GM11168 (cell line): ENCODE measurements around the gene SLC25A4.

Source experiments
- in situ Hi-C: fragments of 300-500 bp; cut with MboI; formaldehyde crosslinking; loops from one replicate; pipeline ENCODE4 v1.12.0; 2022; ENCODE audit warnings: low sequenced_read_pairs; ENCODE audit not compliant: unreplicated experiment

Gene SLC25A4

DNA sequence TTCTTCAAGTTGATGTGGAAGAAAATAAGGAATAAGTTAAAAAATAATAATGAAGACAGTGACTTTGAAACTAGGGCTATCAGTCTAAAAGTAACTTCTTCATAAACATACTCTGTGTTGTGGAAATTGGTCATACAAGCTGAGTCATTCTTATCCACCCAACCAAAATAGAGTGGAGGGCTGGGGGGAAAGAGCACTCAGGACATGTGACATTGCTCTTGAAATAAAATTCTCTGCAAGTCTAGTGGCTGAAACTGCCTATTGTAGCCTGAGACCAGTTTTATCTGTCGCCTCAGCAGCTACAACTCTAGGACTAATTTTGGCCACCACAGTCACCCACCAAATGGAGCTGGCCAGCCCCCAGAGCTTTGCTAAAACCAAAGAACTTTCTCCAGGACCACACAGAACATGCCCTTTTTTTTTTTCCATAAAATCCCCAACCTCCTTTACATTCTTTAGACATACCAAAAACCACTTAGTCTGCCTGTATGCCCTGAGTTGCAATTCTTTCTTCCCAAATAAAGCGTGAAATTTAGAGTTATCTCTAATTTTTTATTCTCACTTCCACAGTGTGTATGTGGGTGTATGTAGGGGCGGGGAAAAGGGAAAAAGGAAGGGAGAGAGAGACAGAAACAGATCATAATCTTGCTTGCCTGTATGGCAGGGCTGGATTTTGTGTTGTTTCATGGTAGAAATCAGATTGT lies 23.0 kb upstream of the SLC25A4 start:
- in situ Hi-C loops = no loop called here

DNA sequence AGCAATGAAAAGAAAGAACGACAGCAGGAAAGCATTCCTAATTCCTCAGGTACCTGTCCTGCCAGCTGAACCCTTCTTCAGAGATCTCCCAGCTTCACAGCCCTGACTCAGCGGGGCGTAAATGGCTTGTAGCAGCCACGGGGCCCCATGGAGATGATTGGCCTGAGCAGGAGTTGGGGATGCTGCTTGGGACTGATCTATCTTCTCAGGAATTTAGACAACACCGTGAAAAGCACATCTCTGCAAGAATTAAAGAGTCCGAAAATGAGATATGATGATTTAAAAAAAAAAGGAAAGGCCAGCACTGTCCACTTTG lies 22.5 kb upstream of the SLC25A4 start:
- in situ Hi-C loops = no loop called here

DNA sequence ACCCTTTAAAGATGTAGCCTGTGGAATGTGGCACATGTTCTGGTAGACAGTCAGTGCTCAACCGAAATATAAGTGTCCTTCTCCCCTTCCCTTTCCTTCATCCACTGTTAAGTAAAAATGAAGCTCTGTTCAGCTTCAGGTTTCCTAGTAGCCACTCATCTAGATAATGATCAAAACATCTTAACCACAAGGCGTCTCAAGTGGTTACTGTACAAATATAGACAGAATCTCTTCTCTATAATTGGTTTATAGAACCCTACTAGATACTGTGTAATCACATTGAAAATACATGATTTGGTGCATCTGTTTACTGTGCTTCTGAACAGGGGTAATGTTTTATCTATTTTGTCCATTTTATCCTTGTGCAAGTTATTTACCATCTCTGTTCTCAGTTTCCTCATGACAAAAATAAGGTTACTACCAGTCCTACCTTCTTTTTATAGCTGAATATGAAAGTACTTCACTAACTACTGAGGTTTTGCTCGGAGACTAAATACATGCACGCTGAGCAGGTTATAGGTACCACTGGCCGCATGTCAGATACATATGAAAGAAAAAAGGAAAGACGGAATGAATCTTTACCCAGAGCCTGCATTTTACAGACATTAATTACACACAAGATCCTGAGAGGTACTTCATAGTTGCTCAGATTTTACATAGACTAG lies 20.3 kb upstream of the SLC25A4 start:
- in situ Hi-C loops = no loop called here

DNA sequence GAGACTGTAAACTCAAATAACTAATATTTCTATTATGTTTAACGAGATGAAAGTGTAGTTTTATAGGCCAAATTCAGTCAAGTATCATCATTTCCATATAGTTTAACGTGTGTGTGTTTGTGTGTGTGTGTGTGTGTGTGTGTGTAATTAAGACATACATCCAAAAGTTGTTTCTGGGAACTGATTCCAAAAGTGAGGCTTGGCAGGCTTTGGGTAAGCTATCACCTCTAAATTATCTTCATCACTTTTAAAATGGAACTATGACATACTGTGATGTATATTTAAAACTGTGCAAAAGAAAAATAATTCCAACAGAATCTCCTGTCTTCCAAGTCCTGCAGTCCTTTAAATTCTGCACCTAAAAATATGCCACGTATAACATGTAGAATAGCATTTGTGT lies 19.1 kb upstream of the SLC25A4 start:
- in situ Hi-C loops = no loop called here

DNA sequence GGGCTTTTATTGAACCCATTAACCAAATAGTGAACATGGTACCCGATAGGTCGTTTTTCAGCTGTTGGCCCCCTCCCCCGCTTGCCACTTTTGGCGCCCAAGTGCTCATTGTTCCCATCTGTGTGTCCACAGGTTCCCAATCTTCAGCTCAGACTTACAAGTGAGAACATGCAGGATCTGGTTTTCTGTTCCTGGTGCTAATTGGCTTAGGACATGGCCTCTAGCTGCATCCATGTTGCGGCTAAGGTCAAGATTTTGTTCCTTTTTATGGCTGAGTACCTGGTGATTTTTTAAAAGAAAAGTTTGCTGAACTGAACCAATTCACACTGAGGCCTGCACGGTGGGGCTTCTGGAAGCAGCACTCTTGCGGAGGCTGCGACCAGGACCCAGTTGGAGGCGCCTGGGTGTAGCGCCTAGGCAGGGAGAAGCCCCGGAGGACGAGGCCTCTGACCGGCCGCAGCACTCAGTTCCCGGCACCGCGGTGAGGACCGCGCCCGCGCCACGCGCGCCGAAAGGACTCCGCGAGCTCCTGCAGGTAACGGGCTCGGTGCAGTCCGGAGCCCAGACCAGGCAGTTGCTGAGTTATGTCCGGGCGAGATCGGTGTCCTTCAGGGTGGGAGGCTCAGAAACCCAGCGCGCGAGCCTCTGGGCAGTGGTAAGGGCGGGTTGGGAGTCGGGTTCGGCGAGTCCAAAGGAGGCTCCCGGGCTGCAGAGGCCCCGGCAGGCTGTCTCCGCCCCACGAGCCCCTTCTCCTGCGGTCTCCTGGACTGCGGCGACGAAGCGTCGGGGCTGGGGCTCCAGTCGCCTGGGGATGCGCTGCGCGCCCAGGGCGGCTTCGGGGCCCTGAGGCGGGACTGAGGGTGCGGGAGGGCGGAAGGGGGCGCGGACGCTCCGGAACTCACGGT lies 15.8 kb upstream of the SLC25A4 start:
- in situ Hi-C loops = no loop called here

DNA sequence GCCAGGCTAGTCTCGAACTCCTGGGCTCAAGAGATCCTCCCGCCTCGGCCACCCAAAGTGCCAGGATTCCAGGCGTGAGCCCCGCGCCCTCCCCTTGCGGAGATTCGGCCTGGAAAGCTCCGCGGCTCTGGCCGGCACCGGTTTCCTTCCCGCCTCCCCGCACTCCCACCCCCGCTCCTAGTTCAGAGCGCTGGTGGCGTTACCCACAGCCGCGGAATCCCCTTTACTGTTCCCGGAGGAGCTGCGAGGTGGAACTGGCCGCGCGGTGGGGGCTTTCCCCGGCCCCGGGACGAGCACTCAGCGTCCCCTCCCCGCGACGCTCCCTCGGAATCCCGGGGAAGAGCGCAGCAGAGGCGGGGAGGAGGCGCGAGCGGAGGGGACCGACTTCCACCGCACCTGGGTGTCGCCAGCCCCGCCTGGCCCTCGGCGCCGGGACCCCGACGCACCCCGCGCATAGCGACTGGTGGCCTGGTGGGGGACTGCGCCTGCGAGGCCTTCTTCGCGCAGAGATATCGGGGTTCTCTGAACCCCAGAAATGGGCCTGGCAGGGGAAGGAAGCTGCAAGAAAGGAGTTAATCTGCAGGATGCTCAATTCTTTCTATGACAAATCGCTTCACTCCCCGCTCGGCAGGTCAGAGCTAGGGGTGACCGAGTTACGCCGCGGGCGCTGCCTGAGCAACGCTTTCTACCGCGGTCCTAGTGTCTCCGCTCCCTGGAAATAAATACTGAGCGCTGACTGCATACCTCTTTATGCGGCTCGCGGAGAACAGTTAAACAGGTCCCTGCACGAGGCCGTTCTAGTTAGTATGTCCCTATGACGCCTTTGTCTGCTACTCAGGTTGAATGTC lies 14.6 kb upstream of the SLC25A4 start:
- in situ Hi-C loops = no loop called here

DNA sequence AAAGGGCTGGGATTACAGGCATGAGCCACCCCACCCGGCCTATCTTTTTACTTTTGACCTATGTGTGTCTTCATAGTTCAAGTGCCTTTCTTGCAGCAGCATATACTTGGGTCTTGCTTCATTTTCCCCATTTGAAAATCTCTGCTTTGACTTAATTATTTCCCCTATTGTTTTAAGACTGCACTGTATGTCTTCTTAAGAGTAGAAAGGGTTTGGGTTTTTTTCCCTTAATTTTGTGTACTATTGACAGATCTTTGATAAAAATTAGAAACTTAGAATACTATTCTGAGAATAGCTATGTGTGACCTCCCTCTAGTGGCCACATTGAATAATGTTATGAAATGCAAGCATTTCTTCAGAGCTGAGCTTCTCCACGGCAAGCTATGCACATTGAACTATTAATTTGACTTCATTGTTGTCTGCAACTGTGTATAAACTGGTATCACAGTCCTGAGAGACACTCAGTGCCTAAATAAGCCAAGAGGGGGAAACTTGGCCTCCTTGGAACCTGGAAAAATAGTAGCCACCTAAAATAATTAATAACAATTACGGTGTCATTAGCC lies 8.7 kb upstream of the SLC25A4 start:
- in situ Hi-C loops = loop anchor here (10.0 kb wide), 1 partner anchor 100 kb away; no protein-coding TSS in a partner anchor

GRCh38 chr4:185137233-185137925 lies 5.7 kb upstream of the SLC25A4 start:
- in situ Hi-C loops = loop anchor here (10.0 kb wide), 1 partner anchor 103 kb away; no protein-coding TSS in a partner anchor

GRCh38 chr4:185138161-185138560 lies 4.9 kb upstream of the SLC25A4 start:
- in situ Hi-C loops = loop anchor here (10.0 kb wide), 1 partner anchor 103 kb away; no protein-coding TSS in a partner anchor

DNA sequence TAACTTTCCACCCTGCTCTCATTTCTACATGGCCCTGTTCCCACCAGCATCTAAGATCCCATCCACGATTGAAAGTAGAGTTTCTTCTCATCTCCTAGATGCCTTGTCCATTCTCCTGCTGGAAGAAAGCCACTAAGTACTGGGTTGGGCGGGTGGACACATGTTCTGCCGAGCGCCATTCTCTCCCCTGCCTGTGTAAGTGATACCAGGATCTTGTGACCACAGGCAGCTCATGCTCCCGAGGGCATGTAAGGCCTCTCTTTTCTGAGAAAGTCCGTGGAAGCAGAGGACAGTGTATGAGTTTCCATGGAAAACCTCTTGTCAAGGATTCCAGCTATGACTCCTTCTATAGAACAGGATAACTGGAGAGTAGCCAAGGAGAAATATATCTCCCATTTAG lies 3.3 kb upstream of the SLC25A4 start:
- in situ Hi-C loops = loop anchor here (10.0 kb wide), 1 partner anchor 105 kb away; no protein-coding TSS in a partner anchor

GRCh38 chr4:185141777-185142176 lies 1.3 kb upstream of the SLC25A4 start:
- in situ Hi-C loops = no loop called here

GRCh38 chr4:185142564-185142911 lies 528 bp upstream of the SLC25A4 start:
- in situ Hi-C loops = no loop called here

DNA sequence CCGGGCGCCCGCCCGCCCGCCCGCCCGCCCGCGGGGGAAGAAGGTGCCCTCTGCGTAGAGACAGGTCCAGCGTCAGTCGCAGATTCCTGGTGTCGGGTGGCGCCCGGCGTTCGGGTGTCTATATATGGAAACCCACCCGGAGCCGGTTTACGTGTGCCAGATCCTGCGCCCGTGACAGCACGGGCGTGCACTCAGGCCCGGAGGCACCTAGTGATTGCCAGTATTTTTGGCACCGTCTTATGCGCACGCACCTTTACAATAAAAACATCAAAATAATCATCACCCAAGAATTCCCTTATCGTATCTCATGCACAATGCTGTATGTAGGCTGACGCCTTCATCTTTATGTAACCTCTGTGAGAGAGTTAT lies 519 bp downstream of the SLC25A4 start:
- in situ Hi-C loops = no loop called here

DNA sequence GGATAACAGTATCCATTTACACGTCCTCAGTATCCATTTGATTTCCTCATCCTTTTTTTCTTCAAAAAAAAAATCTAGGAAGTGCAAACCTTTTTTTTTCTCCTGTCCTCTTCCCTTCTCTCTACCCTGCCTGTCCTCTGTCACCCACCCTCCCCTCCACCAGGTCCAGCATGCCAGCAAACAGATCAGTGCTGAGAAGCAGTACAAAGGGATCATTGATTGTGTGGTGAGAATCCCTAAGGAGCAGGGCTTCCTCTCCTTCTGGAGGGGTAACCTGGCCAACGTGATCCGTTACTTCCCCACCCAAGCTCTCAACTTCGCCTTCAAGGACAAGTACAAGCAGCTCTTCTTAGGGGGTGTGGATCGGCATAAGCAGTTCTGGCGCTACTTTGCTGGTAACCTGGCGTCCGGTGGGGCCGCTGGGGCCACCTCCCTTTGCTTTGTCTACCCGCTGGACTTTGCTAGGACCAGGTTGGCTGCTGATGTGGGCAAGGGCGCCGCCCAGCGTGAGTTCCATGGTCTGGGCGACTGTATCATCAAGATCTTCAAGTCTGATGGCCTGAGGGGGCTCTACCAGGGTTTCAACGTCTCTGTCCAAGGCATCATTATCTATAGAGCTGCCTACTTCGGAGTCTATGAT lies 1.7 kb downstream of the SLC25A4 start:
- in situ Hi-C loops = no loop called here

- in situ Hi-C loops = no loop called here
Observed at GRCh38 chr4:185145572-185145971, 2.5 kb downstream of the SLC25A4 start.

- in situ Hi-C loops = no loop called here
Observed at GRCh38 chr4:185149392-185149791, 6.3 kb downstream of the SLC25A4 start.

GRCh38 chr4:185151296-185151695 lies 8.2 kb downstream of the SLC25A4 start:
- in situ Hi-C loops = no loop called here

GRCh38 chr4:185165605-185166063 lies 22.6 kb downstream of the SLC25A4 start:
- in situ Hi-C loops = no loop called here

- in situ Hi-C loops = no loop called here
Observed at GRCh38 chr4:185167234-185167633, 24.2 kb downstream of the SLC25A4 start.
